NCI-H524 (cell line): ENCODE data around the gene OSBPL9.
"Not testable (repeated sequence)": the region's sequence is repeated elsewhere in the genome, so short reads cannot be mapped to it uniquely, and the experiment has no call there.

Source experiments
- DNase-seq, 2 experiments: peaks; one replicate each; lab custom pipeline; 2025; lab: John Stamatoyannopoulos, UW

OSBPL9 gene

GRCh38 chr1:51790385-51790784 lies 173.5 kb downstream of the OSBPL9 start:
- no peak for DNase-seq

- no peak for DNase-seq
These were observed 175.0 kb downstream of the OSBPL9 start for GRCh38 chr1:51791888-51792287.

GRCh38 chr1:51792864-51793263 lies 176.0 kb downstream of the OSBPL9 start:
- DNase-seq, result no peak

- no peak for DNase-seq
These were observed 177.4 kb downstream of the OSBPL9 start for GRCh38 chr1:51794260-51794659.

GRCh38 chr1:51794868-51795267 lies 178.0 kb downstream of the OSBPL9 start:
- no peak for DNase-seq

GRCh38 chr1:51799372-51799771 lies 182.5 kb downstream of the OSBPL9 start:
- DNase-seq, result no peak

GRCh38 chr1:51814513-51814912 lies 197.6 kb downstream of the OSBPL9 start:
- no peak for DNase-seq

GRCh38 chr1:51818487-51818886 lies 201.6 kb downstream of the OSBPL9 start:
- no peak for DNase-seq

GRCh38 chr1:51819021-51819420 lies 202.1 kb downstream of the OSBPL9 start:
- not testable (repeated sequence) for DNase-seq

GRCh38 chr1:51819810-51820209 lies 202.9 kb downstream of the OSBPL9 start:
- DNase-seq, result no peak

GRCh38 chr1:51829058-51829457 lies 212.2 kb downstream of the OSBPL9 start:
- DNase-seq, result no peak

- no peak for DNase-seq
These were observed 216.8 kb downstream of the OSBPL9 start for GRCh38 chr1:51833700-51834099.

GRCh38 chr1:51837243-51837642 lies 220.4 kb downstream of the OSBPL9 start:
- DNase-seq, result no peak
